ENCODE data around the gene SLC38A10. TPM values are rescaled to one million over a fixed set of nuclear protein-coding genes. Genes with fewer than 3 reads are reported as not detected.

The SLC38A10 gene
- total and polyA plus RNA-seq, 2 of the 13 experiments (the other 11 are each of a cell fraction or from before 2014, with no cell fraction given) = 23.4 to 55.8 TPM

- TF ChIP-seq NR1H2 (CRISPR knock-in tag; IDR thresholded peaks at IDR 0.05; ENCODE audit: borderline replicate concordance, low read depth) = no peak
- TF ChIP-seq JUND (CRISPR knock-in tag; IDR thresholded peaks at IDR 0.05) = no peak
- TF ChIP-seq HDAC6 (IDR thresholded peaks at IDR 0.05; ENCODE audit: low read depth, low read length) = no peak
- TF ChIP-seq ZNF713 (CRISPR knock-in tag; IDR thresholded peaks at IDR 0.05) = no peak
- no peak for TF ChIP-seq ARID4A (CRISPR knock-in tag; IDR thresholded peaks at IDR 0.05; ENCODE audit: borderline replicate concordance)
- TF ChIP-seq ZNF883 (CRISPR knock-in tag; IDR thresholded peaks at IDR 0.05; ENCODE audit: not compliant biosample characterization) = peak; percentile 56
- no peak for TF ChIP-seq SNRNP70 (IDR thresholded peaks at IDR 0.05; ENCODE audit: low read depth, low read length)
- TF ChIP-seq CSRNP2 (CRISPR knock-in tag; conservative IDR thresholded peaks at IDR 0.05; ENCODE audit: low read depth) = no peak
- TF ChIP-seq ARID3A (IDR thresholded peaks at IDR 0.05; ENCODE audit: low read depth, low read length) = no peak
- no peak for TF ChIP-seq TOE1 (CRISPR knock-in tag; IDR thresholded peaks at IDR 0.05)
- no peak for TF ChIP-seq TSC22D2 (CRISPR knock-in tag; IDR thresholded peaks at IDR 0.05; ENCODE audit: borderline replicate concordance)
- no peak for TF ChIP-seq ZNF329 (CRISPR knock-in tag; IDR thresholded peaks at IDR 0.05; ENCODE audit: low read depth)
- no peak for TF ChIP-seq HES4 (CRISPR knock-in tag; IDR thresholded peaks at IDR 0.05; ENCODE audit: borderline replicate concordance)
- no peak for TF ChIP-seq SP5 (CRISPR knock-in tag; IDR thresholded peaks at IDR 0.05; ENCODE audit: borderline replicate concordance, low read depth)
- peak; percentile 9; the same call in 1 of the 2 replicates for TF ChIP-seq NRL (CRISPR knock-in tag; IDR thresholded peaks at IDR 0.05; ENCODE audit: borderline replicate concordance)
- no peak for TF ChIP-seq MLLT10 (CRISPR knock-in tag; IDR thresholded peaks at IDR 0.05)
- TF ChIP-seq U2AF2 (IDR thresholded peaks at IDR 0.05; ENCODE audit: low read depth, low read length) = no peak
- no peak for TF ChIP-seq ZBTB21 (CRISPR knock-in tag; IDR thresholded peaks at IDR 0.05)
- TF ChIP-seq CCDC6 (CRISPR knock-in tag; IDR thresholded peaks at IDR 0.05) = no peak
- TF ChIP-seq SRY (CRISPR knock-in tag; IDR thresholded peaks at IDR 0.05) = no peak
Observed at GRCh38 chr17:81245024-81245664, 50.0 kb downstream of the SLC38A10 start (continued).

All from HepG2 (cell line).